ENCODE measurements around the gene MMS19.

DNA sequence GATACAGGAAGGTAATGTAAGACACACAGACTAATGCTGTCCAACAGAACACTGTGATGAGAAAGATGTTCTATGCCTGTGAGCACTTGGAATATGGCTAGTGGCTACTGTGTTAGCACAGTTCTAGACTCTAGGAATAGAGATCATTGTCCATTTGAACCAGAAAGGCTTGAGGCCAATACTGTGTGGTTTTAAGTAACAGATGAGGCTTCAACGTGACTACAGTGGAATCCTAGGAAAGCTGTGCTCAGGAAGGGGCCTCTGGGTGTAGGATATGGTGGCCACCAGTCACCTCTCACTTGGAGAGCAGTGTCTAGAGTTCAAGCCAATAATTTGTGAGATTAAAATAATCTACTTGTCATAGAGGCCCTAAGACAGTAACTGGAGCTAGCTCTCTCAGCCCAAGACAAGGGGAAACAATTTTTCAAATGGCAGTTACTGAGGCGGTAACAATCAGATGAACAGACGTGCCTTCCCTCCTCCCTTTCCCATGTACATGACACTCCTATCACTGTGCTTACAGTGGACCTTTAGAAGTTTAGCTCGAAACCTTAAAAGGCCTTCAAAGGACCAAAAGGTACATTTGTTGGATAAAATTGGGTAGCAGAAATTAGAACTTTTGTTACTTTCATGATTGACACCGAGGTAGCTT lies 42.1 kb downstream of the MMS19 start:
- no peak for TF ChIP-seq CTCF (IDR thresholded peaks at IDR 0.05)
- TF ChIP-seq POLR2A (IDR thresholded peaks at IDR 0.05), result no peak
